Esophagus (tissue), 2 donors: ENCODE results near the gene MYLK3. TPM values are rescaled to one million over a fixed set of nuclear protein-coding genes. Genes with fewer than 3 reads are reported as not detected.

Source experiments
- H3K27ac ChIP-seq, 2 donors: one replicate each; pipeline ENCODE4 v1.5.1; 2013; ENCODE audit warnings: low read depth in 2 of 2, mild to moderate bottlenecking in 2 of 2, inconsistent platforms in 1 of 2, low read length in 1 of 2, moderate library complexity in 1 of 2
- H3K27me3 ChIP-seq, 2 donors: one replicate each; pipeline ENCODE4 v1.6.1; 2013; ENCODE audit warnings: low read length in 2 of 2, control low read depth in 1 of 2, mild to moderate bottlenecking in 1 of 2; ENCODE audit not compliant: insufficient read depth in 2 of 2, control insufficient read depth in 1 of 2
- H3K36me3 ChIP-seq, 2 donors: one replicate each; pipeline ENCODE4 v1.6.1; 2013; ENCODE audit warnings: low read length in 1 of 2; ENCODE audit not compliant: control insufficient read depth in 2 of 2, insufficient read depth in 2 of 2
- H3K4me1 ChIP-seq, 2 donors: one replicate each; pipeline ENCODE4 v1.6.1; 2013; ENCODE audit warnings: low read length in 1 of 2; ENCODE audit not compliant: control insufficient read depth in 2 of 2, insufficient read depth in 2 of 2
- H3K4me3 ChIP-seq, 2 donors: one replicate each; pipeline ENCODE4 v1.5.1; 2013; ENCODE audit warnings: low read length in 2 of 2, mild to moderate bottlenecking in 2 of 2, low read depth in 1 of 2, moderate library complexity in 1 of 2
- H3K9me3 ChIP-seq, 2 donors: one replicate each; pipeline ENCODE4 v1.6.1; 2013; ENCODE audit warnings: mild to moderate bottlenecking in 2 of 2, low read depth in 1 of 2, low read length in 1 of 2, moderate library complexity in 1 of 2; ENCODE audit not compliant: control insufficient read depth in 2 of 2, insufficient read depth in 1 of 2
- WGBS, 2 donors: extraction: QIAGEN DNeasy Blood & Tissue Kit; methylation state at CpG; one replicate each; pipeline ENCODE4 v1.1.7; 2013; 5-methylcytosine and 5-hydroxymethylcytosine counted together
- polyA plus RNA-seq, 2 donors: library from polyadenylated mRNA; stranded (reverse); fragments of 200-250 nt; gene quantifications; one replicate each; pipeline ENCODE4 v1.2.3, GENCODE V29; 2013
- donor health status: healthy with polysubstance abuse.
- donor health status: Bipolar disorder and iron deficiency.

Gene MYLK3
- polyA plus RNA-seq, 2 donors: 0.04 to 0.08 TPM

DNA sequence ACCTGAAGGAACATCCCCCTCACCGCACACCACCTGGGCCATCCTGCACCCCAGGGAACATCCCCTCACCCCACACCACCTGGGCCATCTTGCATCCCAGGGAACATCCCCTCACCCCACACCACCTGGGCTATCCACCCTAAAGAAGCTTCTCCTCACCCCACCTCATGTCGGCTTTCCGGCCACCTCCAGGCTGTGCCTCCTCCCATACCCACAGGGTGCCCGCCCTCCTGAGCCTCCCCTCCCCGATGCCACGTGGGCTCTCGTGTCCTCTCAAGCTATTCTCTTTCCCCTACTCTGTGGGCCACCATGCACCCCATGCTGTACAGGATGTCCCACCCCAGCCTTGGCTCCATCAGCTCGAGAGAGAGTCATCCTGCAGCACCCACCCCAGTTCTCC is 18.0 kb downstream of the MYLK3 start:
- no peaks in the 10 kb centered on the region for H3K36me3 ChIP-seq
- H3K4me3 ChIP-seq: no peak overlapping the region
- no peak overlapping the region for H3K27ac ChIP-seq
- no peaks in the 10 kb centered on the region for H3K27me3 ChIP-seq
- WGBS, 2 donors: 91% methylated on average over 8 of the region's 8 CpGs
- H3K9me3 ChIP-seq: no peaks in the 10 kb centered on the region
- H3K4me1 ChIP-seq: peaks cover 0 to 2% of the 10 kb centered on the region in 2 donors

DNA sequence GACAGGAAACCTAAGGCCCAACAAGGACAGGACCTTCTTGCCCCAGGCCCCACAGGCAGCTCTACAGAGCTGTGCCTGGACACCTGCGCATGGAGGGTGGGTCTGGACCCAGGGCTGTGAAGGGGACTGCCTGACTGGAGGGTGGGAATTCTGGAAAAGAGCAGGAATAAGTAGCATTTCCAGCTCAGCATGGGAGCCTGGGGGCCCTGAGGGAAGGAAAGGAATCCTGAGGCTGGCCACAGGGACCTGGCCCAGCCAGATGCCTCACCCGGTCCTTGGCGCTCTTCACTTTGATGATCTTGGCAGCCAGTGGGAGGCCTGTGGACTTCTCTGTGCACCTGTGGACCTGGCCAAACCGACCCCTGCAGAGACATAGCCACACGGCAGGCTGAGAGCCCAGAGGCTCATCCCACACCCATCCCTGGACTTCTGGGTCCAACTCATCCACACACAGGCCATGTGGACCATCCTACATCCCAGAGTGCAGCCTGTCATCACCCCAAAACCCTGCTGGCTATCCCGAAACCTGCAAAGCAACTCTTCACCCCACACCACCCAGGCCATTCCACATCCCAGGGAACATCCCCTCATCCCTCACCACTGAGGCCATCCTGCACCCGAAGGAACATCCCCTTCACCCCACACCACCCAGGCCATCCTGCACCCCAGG is 18.7 kb downstream of the MYLK3 start:
- Histone ChIP-seq H3K27ac (no peak overlapping the region), H3K9me3 (no peaks in the 10 kb centered on the region), H3K27me3 (no peaks in the 10 kb centered on the region), H3K4me3 (no peak overlapping the region), H3K4me1 (peaks cover 0 to 2% of the 10 kb centered on the region in 2 donors), H3K36me3 (no peaks in the 10 kb centered on the region)
- WGBS, 2 donors: 84 to 93% methylated on average over 7 of the region's 7 CpGs

DNA sequence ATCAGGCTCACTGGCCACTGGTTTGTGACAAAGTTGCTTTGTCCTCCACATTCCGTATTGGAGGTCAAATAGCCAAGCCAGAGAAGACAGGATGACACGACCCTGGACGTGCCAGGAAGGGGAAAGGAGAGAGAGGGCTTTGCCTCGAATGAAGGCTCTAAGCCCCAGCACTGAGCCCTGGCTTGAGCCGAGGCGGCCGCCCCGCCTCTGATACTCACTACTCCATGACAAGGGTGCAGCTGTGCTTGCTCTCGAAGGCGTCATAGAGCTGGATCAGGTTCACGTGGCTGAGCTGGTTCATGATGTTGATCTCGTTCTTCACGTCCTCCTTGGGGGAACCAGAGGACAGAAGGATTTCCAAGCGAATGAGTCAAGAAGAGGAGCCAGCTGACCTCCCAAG is 19.3 kb downstream of the MYLK3 start:
- WGBS, 2 donors: 84 to 85% methylated on average over 14 of the region's 14 CpGs
- H3K27me3 ChIP-seq: no peaks in the 10 kb centered on the region
- peaks cover 0 to 2% of the 10 kb centered on the region in 2 donors for H3K4me1 ChIP-seq
- H3K4me3 ChIP-seq: no peak overlapping the region
- H3K9me3 ChIP-seq: no peaks in the 10 kb centered on the region
- no peaks in the 10 kb centered on the region for H3K36me3 ChIP-seq
- no peak overlapping the region for H3K27ac ChIP-seq

GRCh38 chr16:46727630-46728029 is 20.5 kb downstream of the MYLK3 start:
- WGBS, 2 donors: 89 to 93% methylated on average over 9 of the region's 9 CpGs
- no peak overlapping the region for H3K27ac ChIP-seq
- H3K4me3 ChIP-seq: no peak overlapping the region
- H3K9me3 ChIP-seq: no peaks in the 10 kb centered on the region
- H3K36me3 ChIP-seq: no peaks in the 10 kb centered on the region
- H3K27me3 ChIP-seq: no peaks in the 10 kb centered on the region
- H3K4me1 ChIP-seq: peaks cover 0 to 2% of the 10 kb centered on the region in 2 donors

GRCh38 chr16:46727184-46727583 is 21.0 kb downstream of the MYLK3 start:
- Histone ChIP-seq H3K4me1 (peaks cover 0 to 2% of the 10 kb centered on the region in 2 donors), H3K9me3 (no peaks in the 10 kb centered on the region)
- 90 to 94% methylated on average over 7 of the region's 7 CpGs for WGBS, 2 donors

GRCh38 chr16:46721885-46722284 is 26.3 kb downstream of the MYLK3 start:
- Histone ChIP-seq H3K27ac (no peak overlapping the region), H3K4me1 (no peaks in the 10 kb centered on the region), H3K9me3 (no peaks in the 10 kb centered on the region), H3K36me3 (no peaks in the 10 kb centered on the region), H3K27me3 (no peaks in the 10 kb centered on the region), H3K4me3 (no peak overlapping the region)
- WGBS, 2 donors: 85 to 87% methylated on average over 4 of the region's 4 CpGs

More at GRCh38 chr16:46727184-46727583, 21.0 kb downstream of the MYLK3 start:
- Histone ChIP-seq H3K27me3 (no peaks in the 10 kb centered on the region), H3K36me3 (no peaks in the 10 kb centered on the region), H3K4me3 (no peak overlapping the region), H3K27ac (no peak overlapping the region)

DNA sequence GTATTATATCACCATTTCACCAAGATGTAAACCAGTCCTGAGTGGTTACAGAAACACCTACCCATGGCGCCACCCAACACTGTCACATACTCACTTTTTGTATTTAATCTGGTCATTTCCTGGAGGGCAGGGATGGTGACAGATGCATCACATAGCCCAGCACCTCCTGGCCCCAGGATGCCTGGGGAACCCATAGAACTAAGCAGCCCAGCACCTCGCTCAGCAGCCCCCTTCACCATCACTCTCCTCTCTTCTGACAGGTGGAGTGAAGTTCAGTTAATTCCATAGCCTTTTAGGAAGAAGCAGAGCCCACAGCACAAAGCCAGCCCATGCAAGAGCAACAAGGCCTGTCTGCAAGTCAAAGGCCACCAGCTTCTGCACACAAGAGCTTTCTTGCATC is 27.5 kb downstream of the MYLK3 start:
- H3K9me3 ChIP-seq: no peaks in the 10 kb centered on the region
- no peaks in the 10 kb centered on the region for H3K27me3 ChIP-seq
- no peak overlapping the region for H3K27ac ChIP-seq
- H3K4me3 ChIP-seq: no peak overlapping the region
- H3K36me3 ChIP-seq: no peaks in the 10 kb centered on the region
- no peaks in the 10 kb centered on the region for H3K4me1 ChIP-seq
- 78 to 94% methylated on average over 2 of the region's 2 CpGs for WGBS, 2 donors

GRCh38 chr16:46719528-46719927 is 28.6 kb downstream of the MYLK3 start:
- H3K9me3 ChIP-seq: no peaks in the 10 kb centered on the region
- WGBS, 2 donors: 94 to 95% methylated on average over 6 of the region's 6 CpGs
- no peaks in the 10 kb centered on the region for H3K36me3 ChIP-seq
- no peak overlapping the region for H3K4me3 ChIP-seq
- H3K27ac ChIP-seq: no peak overlapping the region
- no peaks in the 10 kb centered on the region for H3K27me3 ChIP-seq
- H3K4me1 ChIP-seq: no peaks in the 10 kb centered on the region

- WGBS, 2 donors: 86 to 89% methylated on average over 8 of the region's 8 CpGs
- H3K4me3 ChIP-seq: no peak overlapping the region
- no peaks in the 10 kb centered on the region for H3K9me3 ChIP-seq
- no peaks in the 10 kb centered on the region for H3K4me1 ChIP-seq
- no peaks in the 10 kb centered on the region for H3K36me3 ChIP-seq
- H3K27ac ChIP-seq: no peak overlapping the region
- no peaks in the 10 kb centered on the region for H3K27me3 ChIP-seq
These were observed 29.9 kb downstream of the MYLK3 start for GRCh38 chr16:46718214-46718613.

GRCh38 chr16:46717692-46718091 is 30.5 kb downstream of the MYLK3 start:
- Histone ChIP-seq H3K9me3 (no peaks in the 10 kb centered on the region), H3K36me3 (no peaks in the 10 kb centered on the region), H3K4me1 (no peaks in the 10 kb centered on the region), H3K27ac (no peak overlapping the region), H3K27me3 (no peaks in the 10 kb centered on the region), H3K4me3 (no peak overlapping the region)
- WGBS, 2 donors: 57 to 64% methylated on average over 2 of the region's 2 CpGs
